Muscle of leg (tissue), 11 donors: Measurements from ENCODE around the gene CFP. TPM values are rescaled to one million over a fixed set of nuclear protein-coding genes. Genes with fewer than 3 reads are reported as not detected.

Experiments used
- DNase-seq: peaks from one replicate; pipeline ENCODE4 v3.0.0; 2013
- H3K27ac ChIP-seq: one replicate; pipeline ENCODE4 v1.5.1; 2013; ENCODE audit warnings: mild to moderate bottlenecking, low read length, control low read depth
- H3K27me3 ChIP-seq: one replicate; pipeline ENCODE4 v1.6.1; 2013; ENCODE audit warnings: low read length; ENCODE audit not compliant: control insufficient read depth, insufficient read depth
- H3K36me3 ChIP-seq: one replicate; pipeline ENCODE4 v1.6.1; 2013; ENCODE audit warnings: low read length; ENCODE audit not compliant: control insufficient read depth, insufficient read depth
- H3K4me1 ChIP-seq: one replicate; pipeline ENCODE4 v1.6.1; 2013; ENCODE audit warnings: low read length; ENCODE audit not compliant: control insufficient read depth, insufficient read depth
- H3K4me3 ChIP-seq: one replicate; pipeline ENCODE4 v1.5.1; 2013; ENCODE audit warnings: low read length, control low read depth
- H3K9me3 ChIP-seq: replicated peaks from 2 replicates; pipeline ENCODE4 v1.6.1; 2013; ENCODE audit warnings: low read depth, low read length; ENCODE audit not compliant: control insufficient read depth
- WGBS: methylation state at CpG from one replicate; pipeline ENCODE4 v1.1.5; 2013; ENCODE audit warnings: missing lambda C conversion rate; ENCODE audit not compliant: insufficient coverage; 5-methylcytosine and 5-hydroxymethylcytosine counted together
- polyA plus RNA-seq, 8 donors: library from polyadenylated mRNA; unstranded; fragments of 120-200 nt; gene quantifications; one replicate each; pipeline versions ENCODE4 v1.2.1 to v1.2.3, GENCODE V29; 2013; ENCODE audit warnings: inconsistent platforms in 1 of 8, low replicate concordance in 1 of 8; ENCODE audit not compliant: insufficient read length in 8 of 8, insufficient read depth in 1 of 8
- total RNA-seq: library from RNA; stranded (reverse); fragments of 120-200 nt; gene quantifications from one replicate; pipeline ENCODE4 v1.2.4, GENCODE V29; 2013

CFP gene
- total and polyA plus RNA-seq, 9 donors, result 1.6 to 4.5 (median 3.0) TPM

DNA sequence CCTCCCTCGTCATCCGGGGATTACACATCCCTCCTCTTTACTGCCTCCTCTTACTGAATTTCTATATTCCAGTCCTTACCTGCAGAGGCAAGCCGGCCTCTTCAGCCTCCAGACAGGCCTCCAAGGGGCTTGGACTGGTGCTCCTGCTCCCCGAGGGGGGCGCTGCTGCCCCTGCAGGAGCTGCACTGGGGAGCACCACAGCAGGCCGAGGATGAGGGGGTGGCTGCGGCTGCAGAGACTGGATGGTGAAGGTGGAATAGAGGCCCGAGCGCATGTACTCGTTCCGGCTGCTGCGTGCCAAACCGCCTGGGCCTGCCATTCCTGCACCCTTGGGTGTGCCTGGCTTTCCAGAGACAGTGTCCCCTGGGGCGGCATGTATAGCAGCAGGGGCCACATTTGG, 9.1 kb upstream of the CFP start:
- Histone ChIP-seq H3K4me3 (no peak overlapping the region), H3K9me3 (peaks cover 3% of the 10 kb centered on the region), H3K27me3 (no peaks in the 10 kb centered on the region), H3K36me3 (peaks cover 52% of the 10 kb centered on the region), H3K27ac (no peak overlapping the region), H3K4me1 (no peaks in the 10 kb centered on the region)
- DNase-seq, result no peak
- WGBS, result 84% methylated on average over 12 of the region's 14 CpGs

DNA sequence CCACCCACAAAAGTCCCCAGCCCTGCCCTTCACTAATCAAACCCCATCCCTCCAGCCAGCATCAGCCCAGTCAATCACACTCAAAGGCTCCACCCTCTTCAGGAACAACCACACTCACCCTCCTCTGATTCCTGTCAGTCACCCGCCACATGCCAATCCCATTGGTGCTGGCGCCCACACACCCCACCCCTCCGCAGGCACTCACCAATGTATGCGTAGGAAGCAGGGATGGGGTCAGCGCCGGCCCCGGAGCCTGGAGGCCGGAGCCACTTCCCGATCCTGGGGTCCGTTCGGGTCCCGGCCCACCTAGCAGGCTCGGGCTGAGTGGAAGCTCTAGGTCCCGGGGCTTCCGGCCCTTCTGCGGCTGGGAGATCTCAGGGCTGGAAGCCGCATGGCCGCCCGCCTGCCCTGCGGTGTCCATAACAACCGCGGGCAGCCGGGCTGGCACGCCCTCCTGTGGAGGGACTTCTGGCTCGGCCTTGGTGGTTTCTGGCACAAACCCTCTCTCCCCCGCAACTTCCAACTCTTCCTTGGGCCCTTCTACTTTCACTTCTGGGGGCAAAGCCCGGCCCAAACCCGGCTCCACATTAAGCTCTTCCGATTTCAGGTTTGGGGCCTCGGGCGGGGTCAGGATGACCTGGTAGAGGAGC, 7.9 kb upstream of the CFP start:
- Histone ChIP-seq H3K4me3 (peak overlapping the region; percentile 13), H3K36me3 (peaks cover 52% of the 10 kb centered on the region), H3K27me3 (no peaks in the 10 kb centered on the region), H3K27ac (no peak overlapping the region), H3K9me3 (peaks cover 3% of the 10 kb centered on the region), H3K4me1 (no peaks in the 10 kb centered on the region)
- peak; percentile 31 for DNase-seq
- WGBS, result 71% methylated on average over 28 of the region's 31 CpGs

DNA sequence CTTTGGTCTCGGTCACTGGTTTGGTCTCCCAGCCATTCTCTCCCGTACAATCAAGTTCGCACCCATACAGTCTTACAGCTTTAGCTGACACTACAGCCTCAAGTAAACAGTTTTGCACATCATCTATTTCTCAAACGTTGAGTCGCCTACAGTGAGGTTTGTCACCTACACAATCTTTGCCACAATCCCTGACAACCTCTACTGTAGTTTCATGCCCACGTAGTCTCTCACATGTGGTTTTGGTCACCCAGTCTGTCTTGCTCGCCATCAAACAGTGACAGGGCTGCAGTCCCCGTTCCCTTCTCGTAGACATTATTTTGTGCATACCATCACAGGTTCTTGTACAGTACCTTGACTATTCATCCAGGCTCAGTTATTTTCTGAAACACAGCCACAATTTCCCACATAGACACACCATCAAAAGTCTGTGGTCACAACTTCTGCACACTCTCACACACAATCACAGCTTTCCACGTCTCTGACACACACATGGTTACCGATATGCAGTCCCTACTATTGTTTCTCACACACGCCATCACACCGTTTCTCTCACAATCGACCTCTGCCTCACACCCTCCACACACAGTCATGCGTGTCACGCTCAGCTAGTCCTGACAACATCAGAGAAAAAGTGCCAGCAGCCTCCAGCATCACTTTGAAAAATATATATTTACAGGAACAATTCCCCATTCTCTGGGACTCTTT, 5.3 kb upstream of the CFP start:
- DNase-seq, result no peak
- no peaks in the 10 kb centered on the region for H3K4me1 ChIP-seq
- H3K4me3 ChIP-seq, result no peak overlapping the region
- no peaks in the 10 kb centered on the region for H3K27me3 ChIP-seq
- H3K36me3 ChIP-seq, result peaks cover 35% of the 10 kb centered on the region
- WGBS, result 86% methylated on average over 16 of the region's 16 CpGs
- no peak overlapping the region for H3K27ac ChIP-seq
- peaks cover 3% of the 10 kb centered on the region for H3K9me3 ChIP-seq

DNA sequence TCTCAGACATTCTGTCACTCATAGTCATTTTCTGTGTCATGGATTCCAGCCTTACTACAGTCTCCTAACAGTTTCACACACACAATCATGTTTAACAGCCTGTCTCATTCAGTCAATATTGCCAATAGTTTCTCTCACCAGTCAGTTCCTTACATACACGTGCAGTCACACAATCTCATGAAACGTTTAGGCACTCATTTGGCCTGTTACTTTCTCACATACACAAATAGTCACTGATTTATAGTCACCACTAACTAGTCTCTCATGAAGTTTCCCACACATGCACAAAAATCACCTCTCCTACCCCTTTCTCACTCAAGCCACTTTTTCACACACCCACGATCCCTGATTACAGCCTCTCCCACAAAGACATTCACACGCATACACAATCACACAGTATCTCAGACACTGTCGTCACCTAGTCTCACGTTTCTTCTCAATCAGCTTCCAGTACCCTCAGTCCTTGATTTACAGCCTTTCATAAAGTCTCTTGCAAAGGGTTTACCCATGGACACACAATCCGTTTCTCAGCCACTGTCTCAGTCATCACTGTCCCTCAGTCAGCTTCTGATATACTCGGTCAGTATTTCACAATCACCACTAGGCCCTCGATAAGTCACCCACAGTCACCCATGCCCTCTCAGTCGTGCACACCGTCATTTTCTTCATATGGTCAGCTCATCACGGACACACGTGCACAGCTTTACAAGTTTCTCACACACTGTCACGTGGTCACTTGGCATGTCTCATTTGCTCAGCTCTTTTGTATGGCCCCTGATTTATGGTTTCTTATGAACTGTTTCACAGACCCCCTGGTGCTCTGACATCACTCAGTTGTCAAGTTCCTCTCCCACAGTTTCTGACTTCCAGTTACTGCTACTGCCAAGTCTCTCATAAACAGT, 4.2 kb upstream of the CFP start:
- no peak overlapping the region for H3K4me3 ChIP-seq
- WGBS, result 72% methylated on average over 14 of the region's 14 CpGs
- no peak overlapping the region for H3K27ac ChIP-seq

DNA sequence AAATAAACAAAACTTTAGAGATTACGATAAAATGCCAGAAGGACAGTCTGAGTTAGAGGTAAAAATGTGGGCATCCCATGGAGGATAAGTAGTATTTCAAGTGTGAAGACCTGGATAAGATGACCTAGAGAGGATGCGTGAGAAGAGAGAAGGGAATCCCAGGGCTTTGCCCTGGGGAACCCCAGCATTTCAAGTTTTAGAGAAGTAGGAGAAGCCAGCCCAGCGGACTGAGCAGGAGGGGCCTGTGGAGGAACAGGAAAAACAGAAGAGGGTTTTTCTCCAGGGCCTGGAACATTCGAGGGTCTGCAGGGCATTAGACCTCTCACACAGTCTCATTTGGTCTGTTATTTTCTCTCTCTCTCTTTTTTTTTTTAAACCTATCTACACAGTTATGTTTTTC, 2.9 kb upstream of the CFP start:
- H3K27ac ChIP-seq, result no peak overlapping the region
- 50% methylated on average over 4 of the region's 4 CpGs for WGBS
- DNase-seq, result no peak
- H3K4me1 ChIP-seq, result no peaks in the 10 kb centered on the region
- no peak overlapping the region for H3K4me3 ChIP-seq
- peaks cover 15% of the 10 kb centered on the region for H3K36me3 ChIP-seq
- no peaks in the 10 kb centered on the region for H3K27me3 ChIP-seq
- H3K9me3 ChIP-seq, result no peaks in the 10 kb centered on the region

More for the DNA sequence above, 4.2 kb upstream of the CFP start:
- DNase-seq, result no peak
- Histone ChIP-seq H3K27me3 (no peaks in the 10 kb centered on the region), H3K9me3 (peaks cover 2% of the 10 kb centered on the region), H3K4me1 (no peaks in the 10 kb centered on the region), H3K36me3 (peaks cover 24% of the 10 kb centered on the region)

DNA sequence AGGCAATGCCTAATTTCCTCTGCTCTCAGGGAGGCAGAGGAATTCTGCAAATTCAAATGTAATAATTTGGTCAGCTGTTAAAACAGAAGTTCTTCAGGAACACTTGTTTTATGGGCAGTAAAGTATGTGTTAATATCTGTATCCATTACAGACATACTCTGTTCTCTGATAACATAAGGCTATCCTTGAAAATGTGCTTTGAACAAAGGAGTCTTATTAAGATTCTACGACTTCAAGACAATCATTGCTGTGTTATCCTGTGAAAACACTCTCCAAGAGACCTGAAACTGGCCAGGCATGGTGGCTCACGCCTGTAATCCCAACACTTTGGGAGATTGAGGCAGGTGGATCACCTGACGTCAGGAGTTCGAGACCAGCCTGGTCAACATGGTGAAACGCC, 1.9 kb upstream of the CFP start:
- no peaks in the 10 kb centered on the region for H3K9me3 ChIP-seq
- WGBS, result 73% methylated on average over 4 of the region's 5 CpGs
- no peaks in the 10 kb centered on the region for H3K27me3 ChIP-seq
- H3K27ac ChIP-seq, result no peak overlapping the region
- no peaks in the 10 kb centered on the region for H3K4me1 ChIP-seq
- peaks cover 12% of the 10 kb centered on the region for H3K36me3 ChIP-seq
- H3K4me3 ChIP-seq, result no peak overlapping the region
- DNase-seq, result no peak

DNA sequence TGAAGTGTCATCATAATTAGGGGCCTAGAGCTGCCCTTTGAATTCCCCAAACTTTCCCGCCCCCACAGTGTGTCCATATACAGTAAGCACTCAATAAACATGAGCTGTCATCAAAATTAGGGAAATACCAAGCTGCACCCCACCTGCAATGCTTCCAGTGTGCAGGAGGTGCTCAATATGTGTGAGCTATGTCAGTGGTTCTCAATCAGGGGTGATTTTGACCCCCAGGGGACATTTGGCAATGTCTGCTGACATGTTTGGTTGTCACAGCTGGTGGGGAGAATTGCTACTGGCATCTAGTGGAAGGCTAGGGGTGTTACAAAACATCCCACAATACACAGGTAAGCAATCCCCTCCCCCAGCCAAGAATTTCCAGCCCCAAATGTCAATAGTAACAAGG, 748 bp downstream of the CFP start:
- no peak overlapping the region for H3K27ac ChIP-seq
- H3K4me1 ChIP-seq, result no peaks in the 10 kb centered on the region
- no peaks in the 10 kb centered on the region for H3K27me3 ChIP-seq
- no peaks in the 10 kb centered on the region for H3K9me3 ChIP-seq
- no peaks in the 10 kb centered on the region for H3K36me3 ChIP-seq
- H3K4me3 ChIP-seq, result no peak overlapping the region
- no peak for DNase-seq
- WGBS, result no CpG with 5 or more reads among the region's 1 CpG

DNA sequence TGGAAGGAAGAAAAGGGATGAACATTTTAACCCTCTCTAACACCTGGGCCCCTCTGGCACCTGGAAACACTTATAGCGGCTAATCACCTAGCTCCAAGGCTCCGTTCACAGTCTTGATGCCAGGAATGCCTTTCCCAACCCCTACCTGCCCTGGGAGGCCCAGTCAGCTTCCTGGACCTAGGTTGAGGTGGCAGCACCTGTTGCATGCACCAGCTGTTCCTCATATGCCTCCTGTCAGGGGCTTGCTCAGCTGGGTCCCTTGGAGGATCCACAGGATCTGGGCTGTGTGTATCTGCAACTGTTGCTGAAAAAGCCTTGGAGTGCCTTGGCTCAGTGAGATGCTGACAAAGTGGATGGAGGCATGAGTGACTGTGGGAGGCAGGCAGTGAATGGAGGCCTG, 4.4 kb downstream of the CFP start:
- Histone ChIP-seq H3K4me1 (no peaks in the 10 kb centered on the region), H3K9me3 (no peaks in the 10 kb centered on the region), H3K36me3 (no peaks in the 10 kb centered on the region), H3K4me3 (no peak overlapping the region), H3K27me3 (peaks cover 5% of the 10 kb centered on the region), H3K27ac (no peak overlapping the region)
- 62% methylated on average over 2 of the region's 2 CpGs for WGBS
- DNase-seq, result no peak

DNA sequence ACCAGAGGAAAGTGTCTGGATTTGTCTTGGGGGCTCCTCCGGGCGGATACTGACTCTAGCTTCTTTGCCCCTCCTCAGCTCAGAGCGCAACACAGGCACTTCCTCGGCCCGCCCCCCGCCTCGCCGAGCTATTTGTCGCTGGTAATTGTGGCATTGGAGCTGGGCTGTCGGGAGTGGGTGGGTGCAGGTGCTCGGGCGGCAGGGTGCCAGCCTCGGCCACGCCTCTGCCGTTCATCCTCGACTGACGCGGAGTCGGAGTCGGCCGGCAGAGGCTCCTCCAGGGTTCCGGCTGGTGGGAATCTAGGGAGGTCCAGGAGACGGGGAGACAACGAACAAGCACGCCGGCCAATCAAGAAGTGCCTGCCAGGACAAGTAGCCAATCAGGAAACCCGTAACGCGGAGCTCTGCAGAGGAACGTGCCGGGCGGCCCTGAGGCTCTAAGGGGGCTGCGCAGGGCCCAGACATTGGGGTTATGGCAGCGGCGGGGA, 6.1 kb downstream of the CFP start:
- DNase-seq, result peak; percentile 84
- 37% methylated on average over 33 of the region's 35 CpGs for WGBS
- no peaks in the 10 kb centered on the region for H3K9me3 ChIP-seq
- H3K4me3 ChIP-seq, result peak overlapping the region; percentile 21
- peaks cover 5% of the 10 kb centered on the region for H3K27me3 ChIP-seq
- no peaks in the 10 kb centered on the region for H3K36me3 ChIP-seq
- H3K27ac ChIP-seq, result no peak overlapping the region
- peaks cover 4% of the 10 kb centered on the region for H3K4me1 ChIP-seq

DNA sequence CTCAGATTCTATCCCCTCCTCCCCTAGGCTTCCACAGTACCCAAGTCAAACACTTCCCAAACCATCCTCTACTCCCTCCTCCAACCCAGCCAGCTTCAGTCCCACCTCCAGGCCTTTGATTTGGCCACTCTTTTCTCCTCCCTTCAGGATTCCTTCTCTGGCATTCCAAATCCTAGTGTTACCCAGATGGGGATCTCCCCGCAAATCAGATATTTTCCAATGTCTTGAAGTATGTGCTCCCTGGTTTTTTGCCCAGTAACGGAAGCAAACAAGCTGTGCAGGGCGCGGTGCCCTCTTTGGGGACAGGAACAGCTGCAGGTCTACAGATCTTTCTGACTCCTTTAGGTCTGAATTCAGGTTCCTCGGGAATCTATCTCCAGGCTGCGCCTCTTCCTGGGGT, 7.9 kb downstream of the CFP start:
- Histone ChIP-seq H3K27me3 (peaks cover 5% of the 10 kb centered on the region), H3K9me3 (no peaks in the 10 kb centered on the region), H3K36me3 (no peaks in the 10 kb centered on the region), H3K4me1 (peaks cover 4% of the 10 kb centered on the region), H3K4me3 (no peak overlapping the region), H3K27ac (no peak overlapping the region)
- no peak for DNase-seq
- 72% methylated on average over 4 of the region's 6 CpGs for WGBS
